ENCODE measurements around the gene RPS6KL1. TPM values are rescaled to one million over a fixed set of nuclear protein-coding genes. Genes with fewer than 3 reads are reported as not detected.

RPS6KL1 gene
- total RNA-seq, 2 donors from 2014 or later = 4.6 to 6.7 TPM

DNA sequence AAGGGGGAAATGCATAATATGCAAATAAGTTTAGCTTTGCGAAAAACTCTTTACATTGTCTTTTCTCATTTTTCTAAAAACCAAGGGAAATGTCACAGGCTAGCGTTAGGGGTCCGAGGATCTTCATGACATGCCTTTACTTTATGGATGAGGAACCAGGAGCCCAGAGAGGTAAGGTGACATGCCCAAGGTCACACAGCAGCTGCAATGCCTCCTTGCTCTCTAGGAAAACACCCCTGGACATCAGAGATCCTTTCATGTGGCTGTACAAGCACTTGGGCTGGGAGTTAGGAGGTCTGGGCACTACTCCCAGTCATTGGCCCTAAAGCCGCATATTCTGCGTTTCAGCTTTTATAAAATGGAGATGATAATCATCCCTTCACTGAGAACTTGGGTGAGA, 47.9 kb downstream of the RPS6KL1 start:
- H3K27ac Mint-ChIP-seq = no peak overlapping the region
- no peaks in the 10 kb centered on the region for H3K9me3 Mint-ChIP-seq
- H3K4me3 Mint-ChIP-seq = peak overlapping the region; percentile 43 to 73
- H3K4me1 Mint-ChIP-seq (ENCODE audit: low read depth) = peaks cover 32% of the 10 kb centered on the region
- H3K36me3 Mint-ChIP-seq (ENCODE audit: insufficient read depth in 2 of 2) = no peaks in the 10 kb centered on the region
- ATAC-seq (replicated peaks in 1 of 2) = no peak
- H3K27me3 Mint-ChIP-seq (ENCODE audit: low read depth) = no peaks in the 10 kb centered on the region
- no peak for DNase-seq

DNA sequence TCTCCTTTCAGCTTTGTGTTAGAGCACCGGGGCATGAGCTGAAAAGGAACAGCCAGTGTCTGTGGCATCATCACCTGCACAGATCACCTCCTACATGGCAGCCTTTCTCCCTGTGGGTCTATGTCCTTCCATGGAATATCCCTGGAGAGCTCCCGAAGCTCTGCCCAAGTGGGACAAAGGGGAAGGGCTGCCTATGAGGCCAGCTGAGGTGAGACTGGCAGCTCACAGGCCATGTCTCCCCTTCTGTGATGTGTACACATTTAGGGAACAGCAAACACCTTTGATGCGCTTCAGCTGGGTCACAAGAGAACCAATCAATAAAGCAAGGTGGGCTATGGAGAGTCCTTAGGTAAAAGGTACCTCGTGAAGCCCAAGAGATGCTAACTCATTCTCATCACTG, 51.2 kb downstream of the RPS6KL1 start:
- ATAC-seq (replicated peaks in 1 of 2) = no peak

DNA sequence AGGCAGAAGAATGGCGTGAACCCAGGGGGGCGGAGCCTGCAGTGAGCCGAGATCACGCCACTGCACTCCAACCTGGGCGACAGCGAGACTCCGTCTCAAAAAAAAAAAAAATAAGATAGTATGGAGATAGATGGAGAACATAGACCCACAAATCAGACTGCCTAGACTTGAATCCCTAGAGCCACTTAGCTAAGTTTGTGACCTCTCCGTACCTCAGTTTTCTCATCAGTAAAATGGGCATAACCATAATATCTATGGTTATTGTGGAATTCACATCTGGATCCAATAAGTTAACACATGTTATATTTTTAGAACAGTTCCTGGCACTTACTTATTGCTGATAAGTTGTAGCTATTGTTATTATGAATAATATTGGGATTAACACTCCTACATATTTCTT, 54.3 kb downstream of the RPS6KL1 start:
- peaks cover 24% of the 10 kb centered on the region for H3K4me1 Mint-ChIP-seq (ENCODE audit: low read depth)
- DNase-seq = no peak
- no peaks in the 10 kb centered on the region for H3K36me3 Mint-ChIP-seq (ENCODE audit: insufficient read depth in 2 of 2)
- H3K4me3 Mint-ChIP-seq = no peak overlapping the region
- ATAC-seq (replicated peaks in 1 of 2) = no peak
- no peak overlapping the region for H3K27ac Mint-ChIP-seq
- H3K27me3 Mint-ChIP-seq (ENCODE audit: low read depth) = no peaks in the 10 kb centered on the region
- H3K9me3 Mint-ChIP-seq = no peaks in the 10 kb centered on the region

More for the DNA sequence above, 51.2 kb downstream of the RPS6KL1 start:
- Mint-ChIP-seq H3K4me3 (no peak overlapping the region), H3K9me3 (no peaks in the 10 kb centered on the region), H3K27ac (no peak overlapping the region), H3K4me1 (ENCODE audit: low read depth) (peaks cover 33% of the 10 kb centered on the region), H3K27me3 (ENCODE audit: low read depth) (no peaks in the 10 kb centered on the region), H3K36me3 (ENCODE audit: insufficient read depth in 2 of 2) (no peaks in the 10 kb centered on the region)
- DNase-seq = no peak

DNA sequence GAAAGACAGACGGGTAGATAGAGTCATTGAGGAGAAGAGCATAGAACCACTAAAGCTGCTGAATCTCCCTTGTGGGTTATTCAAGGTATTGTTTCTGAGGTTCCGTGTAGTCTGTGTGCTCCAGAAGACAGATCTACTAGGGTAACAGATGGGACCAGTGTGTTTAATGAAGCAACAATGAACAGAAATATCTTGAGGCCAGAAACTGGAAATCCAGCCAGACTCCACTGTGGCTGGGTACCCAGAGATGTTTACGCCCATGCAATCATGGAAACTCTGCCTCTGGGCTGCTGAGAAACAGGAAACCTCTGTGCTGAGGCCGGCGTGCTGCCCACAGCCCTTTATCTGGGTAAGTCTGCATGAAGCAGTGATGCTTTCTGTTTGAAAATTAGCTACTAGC, 55.4 kb downstream of the RPS6KL1 start:
- Mint-ChIP-seq H3K36me3 (ENCODE audit: insufficient read depth in 2 of 2) (no peaks in the 10 kb centered on the region), H3K27me3 (ENCODE audit: low read depth) (no peaks in the 10 kb centered on the region), H3K4me1 (ENCODE audit: low read depth) (peaks cover 24% of the 10 kb centered on the region), H3K4me3 (peak overlapping the region; percentile 25 to 47), H3K27ac (peak overlapping the region; percentile 35), H3K9me3 (no peaks in the 10 kb centered on the region)
- DNase-seq = peak; percentile 60 to 63
- ATAC-seq (replicated peaks in 1 of 2) = peak; percentile 93 to 98

DNA sequence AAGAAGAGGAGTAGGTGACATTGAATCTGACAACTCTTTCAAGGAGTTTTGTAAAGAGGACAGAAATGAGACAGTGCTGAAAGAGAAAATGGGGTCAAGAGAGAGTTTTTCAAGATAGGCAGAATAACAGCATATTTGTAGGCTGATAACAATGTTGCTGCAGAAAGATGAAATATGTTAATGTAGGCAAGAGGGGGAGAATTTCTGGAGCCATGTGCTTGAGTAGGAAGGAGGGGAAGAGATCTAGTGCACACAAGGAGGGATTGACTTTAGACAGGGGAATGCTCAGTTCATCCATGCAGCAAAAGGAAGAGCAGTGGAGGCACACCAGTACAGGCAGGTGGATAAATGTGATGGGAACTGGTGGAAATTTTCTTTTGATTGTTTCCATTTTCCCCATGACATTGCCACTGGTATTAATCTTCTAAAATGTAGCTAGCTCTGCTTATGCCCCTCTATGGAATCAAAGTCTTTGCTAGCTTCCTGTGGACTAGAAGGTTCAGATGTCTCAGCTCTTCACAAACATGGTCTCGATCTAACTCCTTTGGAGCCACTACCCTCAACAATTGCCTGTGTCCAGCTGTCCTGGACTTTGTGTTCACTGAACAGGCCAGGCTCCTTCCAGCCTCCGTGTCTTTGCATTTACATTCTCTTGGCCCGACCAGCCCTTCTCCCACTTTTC, 56.2 kb downstream of the RPS6KL1 start:
- Mint-ChIP-seq H3K4me3 (peak overlapping the region; percentile 25 to 47), H3K36me3 (ENCODE audit: insufficient read depth in 2 of 2) (no peaks in the 10 kb centered on the region), H3K27ac (no peak overlapping the region), H3K9me3 (no peaks in the 10 kb centered on the region), H3K4me1 (ENCODE audit: low read depth) (peaks cover 24% of the 10 kb centered on the region), H3K27me3 (ENCODE audit: low read depth) (no peaks in the 10 kb centered on the region)
- ATAC-seq (replicated peaks in 1 of 2) (no peak), DNase-seq (no peak)

DNA sequence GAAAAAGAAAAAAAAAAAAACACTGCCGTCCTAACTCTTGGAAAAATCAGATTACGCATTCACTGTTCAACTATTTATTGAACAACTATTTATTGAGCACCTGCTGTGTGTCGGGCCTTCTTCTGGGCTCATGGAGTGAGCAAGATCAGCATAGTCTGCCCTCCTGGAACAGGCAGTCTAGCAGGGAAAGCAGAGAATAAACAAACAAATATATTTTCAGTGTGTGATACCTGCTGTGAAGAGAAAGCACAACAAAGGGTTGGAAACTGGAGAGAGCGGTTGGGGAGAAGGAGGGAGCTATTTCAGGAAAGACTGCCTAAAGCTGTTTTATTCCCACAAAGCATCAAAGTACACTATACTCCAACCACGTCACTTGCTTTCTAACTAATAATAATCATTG, 57.9 kb downstream of the RPS6KL1 start:
- Mint-ChIP-seq H3K4me1 (ENCODE audit: low read depth) (peaks cover 33% of the 10 kb centered on the region), H3K4me3 (no peak overlapping the region), H3K27me3 (ENCODE audit: low read depth) (no peaks in the 10 kb centered on the region), H3K36me3 (ENCODE audit: insufficient read depth in 2 of 2) (no peaks in the 10 kb centered on the region), H3K27ac (no peak overlapping the region), H3K9me3 (no peaks in the 10 kb centered on the region)
- ATAC-seq (replicated peaks in 1 of 2) (no peak), DNase-seq (no peak)

DNA sequence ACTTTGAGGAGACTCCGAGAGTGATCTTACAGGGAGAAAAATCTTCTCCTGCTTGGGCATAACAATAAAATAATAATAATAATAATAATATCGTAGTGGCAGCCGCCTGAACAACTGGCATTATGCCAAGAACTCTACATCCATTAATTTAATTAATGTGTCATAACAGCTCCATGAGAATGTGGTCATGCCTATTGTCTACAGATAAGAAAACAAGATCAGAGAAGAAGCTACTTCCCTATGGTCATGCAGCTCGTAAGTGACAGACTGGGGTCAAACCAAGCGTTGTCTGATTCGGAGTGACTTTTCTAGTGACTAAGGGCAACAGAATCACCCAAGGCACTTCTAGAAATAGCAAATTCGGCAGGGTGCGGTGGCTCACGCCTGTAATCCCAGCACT, 58.9 kb downstream of the RPS6KL1 start:
- DNase-seq = no peak
- H3K27ac Mint-ChIP-seq = no peak overlapping the region
- no peaks in the 10 kb centered on the region for H3K27me3 Mint-ChIP-seq (ENCODE audit: low read depth)
- H3K4me1 Mint-ChIP-seq (ENCODE audit: low read depth) = peaks cover 33% of the 10 kb centered on the region
- H3K9me3 Mint-ChIP-seq = no peaks in the 10 kb centered on the region
- H3K36me3 Mint-ChIP-seq (ENCODE audit: insufficient read depth in 2 of 2) = no peaks in the 10 kb centered on the region
- H3K4me3 Mint-ChIP-seq = no peak overlapping the region
- no peak for ATAC-seq (replicated peaks in 1 of 2)

DNA sequence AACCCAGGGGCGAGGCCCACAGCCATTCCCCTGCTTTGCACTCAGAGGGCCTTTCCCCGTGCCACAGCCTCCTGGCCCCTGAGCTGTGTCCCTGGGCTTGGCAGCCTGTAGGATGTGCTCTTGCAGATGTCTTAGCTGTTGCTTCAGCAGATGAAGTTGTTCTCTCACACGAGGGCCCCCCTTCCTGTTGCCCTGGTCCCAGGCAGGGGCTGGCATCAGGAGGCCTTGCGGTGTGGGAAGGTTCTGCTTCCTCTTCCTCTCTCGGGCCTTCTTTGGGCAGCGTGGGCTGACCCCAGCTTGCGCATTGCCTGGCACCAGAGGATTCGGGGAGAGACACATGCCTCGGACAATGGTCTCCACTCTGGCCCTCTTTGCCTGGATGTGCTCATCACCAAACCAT, 59.8 kb downstream of the RPS6KL1 start:
- ATAC-seq (replicated peaks in 1 of 2) = no peak
- H3K9me3 Mint-ChIP-seq = no peaks in the 10 kb centered on the region
- peaks cover 31% of the 10 kb centered on the region for H3K4me1 Mint-ChIP-seq (ENCODE audit: low read depth)
- DNase-seq = no peak
- H3K36me3 Mint-ChIP-seq (ENCODE audit: insufficient read depth in 2 of 2) = no peaks in the 10 kb centered on the region
- no peak overlapping the region for H3K4me3 Mint-ChIP-seq
- no peaks in the 10 kb centered on the region for H3K27me3 Mint-ChIP-seq (ENCODE audit: low read depth)
- no peak overlapping the region for H3K27ac Mint-ChIP-seq

DNA sequence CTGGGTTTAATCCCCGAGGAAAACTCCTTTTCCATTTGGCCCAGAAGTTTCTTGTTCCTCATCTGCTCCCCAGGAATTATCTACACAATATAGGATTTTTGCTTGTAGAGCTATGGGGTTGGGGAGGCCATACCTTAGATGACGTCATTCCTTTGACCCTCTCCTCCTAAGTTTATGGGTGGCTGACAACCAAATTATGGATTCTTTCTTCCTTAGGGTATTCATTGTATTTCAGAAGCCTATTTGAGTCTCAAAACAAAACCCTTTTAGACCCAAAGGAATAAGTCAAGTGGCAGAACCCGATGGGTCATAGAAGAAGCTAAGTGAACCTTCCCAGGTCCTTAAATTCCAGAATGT, 61.3 kb downstream of the RPS6KL1 start:
- Mint-ChIP-seq H3K36me3 (ENCODE audit: insufficient read depth in 2 of 2) (no peaks in the 10 kb centered on the region), H3K27me3 (ENCODE audit: low read depth) (no peaks in the 10 kb centered on the region), H3K27ac (no peak overlapping the region), H3K4me3 (no peak overlapping the region), H3K4me1 (ENCODE audit: low read depth) (peaks cover 16% of the 10 kb centered on the region), H3K9me3 (no peaks in the 10 kb centered on the region)
- no peak for DNase-seq
- ATAC-seq (replicated peaks in 1 of 2) = no peak

DNA sequence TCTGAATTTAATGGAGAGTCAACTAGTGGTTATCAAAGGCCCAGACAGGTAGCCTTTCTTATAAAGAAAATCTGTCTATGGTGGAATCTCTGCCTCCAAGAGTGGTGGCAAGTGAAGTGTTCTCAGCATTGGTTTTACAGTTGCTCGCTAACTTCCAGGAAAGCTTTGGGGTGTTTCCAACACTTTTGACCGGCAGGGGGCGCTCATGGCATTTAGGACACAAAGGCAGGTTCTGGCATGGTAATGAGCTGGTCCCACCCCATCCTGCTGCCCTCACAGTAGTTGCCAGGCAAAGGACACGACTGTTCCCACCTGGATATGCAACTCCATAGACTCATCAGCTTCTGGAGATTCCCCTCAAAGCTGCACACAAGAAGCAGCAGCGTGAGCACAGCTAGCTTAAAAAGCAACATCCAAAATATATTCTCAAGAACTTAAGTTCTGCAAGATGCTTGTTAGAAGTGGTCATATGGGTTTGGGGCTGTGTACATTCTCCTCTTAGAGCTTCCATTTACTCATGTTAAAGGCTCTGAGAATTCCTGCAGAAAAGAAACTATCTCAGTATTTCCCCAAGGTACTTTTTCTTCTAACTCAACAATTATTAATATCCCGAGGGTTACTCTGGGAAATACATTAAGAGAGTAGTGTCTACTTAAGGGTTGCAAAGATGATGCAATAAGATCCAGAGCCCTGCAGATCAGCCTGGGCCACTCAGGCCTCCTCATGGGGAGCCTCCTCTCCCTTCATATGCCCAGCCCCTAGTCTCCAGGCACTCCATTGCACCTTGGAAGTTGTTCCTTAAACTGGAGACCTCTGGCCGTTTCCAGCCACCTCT, 61.9 kb downstream of the RPS6KL1 start:
- DNase-seq = peak; percentile 88 to 92
- peaks cover 10% of the 10 kb centered on the region for H3K4me1 Mint-ChIP-seq (ENCODE audit: low read depth)
- no peaks in the 10 kb centered on the region for H3K27me3 Mint-ChIP-seq (ENCODE audit: low read depth)
- peak; percentile 73 to 88 for ATAC-seq (replicated peaks in 1 of 2)
- no peak overlapping the region for H3K4me3 Mint-ChIP-seq
- no peaks in the 10 kb centered on the region for H3K9me3 Mint-ChIP-seq
- no peak overlapping the region for H3K27ac Mint-ChIP-seq
- no peaks in the 10 kb centered on the region for H3K36me3 Mint-ChIP-seq (ENCODE audit: insufficient read depth in 2 of 2)

DNA sequence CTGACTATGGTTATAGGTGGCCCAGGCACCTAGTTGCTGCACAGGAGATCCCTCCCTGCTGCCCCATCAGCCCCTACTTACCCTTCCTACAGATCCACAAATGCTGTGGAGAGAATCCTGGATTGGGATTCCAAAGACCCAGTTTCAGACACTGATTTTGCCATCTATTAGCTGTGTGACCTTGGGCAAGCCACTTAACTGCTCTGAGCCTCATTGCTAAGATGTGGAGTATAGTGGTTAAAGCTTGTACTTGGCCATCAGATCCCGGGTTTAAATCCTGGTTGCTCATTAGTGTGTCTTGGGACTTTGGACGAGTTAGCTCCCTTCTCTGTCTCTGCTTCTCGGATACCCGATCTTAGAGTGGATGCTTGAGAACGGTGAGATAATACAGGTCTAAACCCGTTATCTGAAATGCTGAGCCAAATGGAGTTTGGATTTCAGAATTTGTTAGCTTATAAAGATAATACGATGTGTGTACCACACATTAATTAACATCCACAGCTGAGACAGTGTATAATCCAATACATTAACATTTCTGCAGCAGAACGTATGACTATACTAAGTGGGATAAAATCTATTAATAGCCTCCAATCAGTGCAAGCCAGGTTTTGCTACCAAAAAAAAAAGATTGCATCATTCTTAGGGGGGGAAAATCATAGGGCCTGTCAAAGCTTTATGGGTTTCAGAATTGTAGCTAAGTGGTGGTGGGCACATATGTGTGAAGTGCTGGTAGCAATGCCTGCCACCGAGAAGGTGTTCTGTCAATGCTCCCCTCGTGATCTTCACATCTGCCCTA, 63.1 kb downstream of the RPS6KL1 start:
- ATAC-seq (replicated peaks in 1 of 2) (no peak), DNase-seq (no peak)
- Mint-ChIP-seq H3K27ac (no peak overlapping the region), H3K4me3 (no peak overlapping the region), H3K27me3 (ENCODE audit: low read depth) (no peaks in the 10 kb centered on the region), H3K9me3 (no peaks in the 10 kb centered on the region), H3K4me1 (ENCODE audit: low read depth) (peaks cover 9% of the 10 kb centered on the region), H3K36me3 (ENCODE audit: insufficient read depth in 2 of 2) (no peaks in the 10 kb centered on the region)

DNA sequence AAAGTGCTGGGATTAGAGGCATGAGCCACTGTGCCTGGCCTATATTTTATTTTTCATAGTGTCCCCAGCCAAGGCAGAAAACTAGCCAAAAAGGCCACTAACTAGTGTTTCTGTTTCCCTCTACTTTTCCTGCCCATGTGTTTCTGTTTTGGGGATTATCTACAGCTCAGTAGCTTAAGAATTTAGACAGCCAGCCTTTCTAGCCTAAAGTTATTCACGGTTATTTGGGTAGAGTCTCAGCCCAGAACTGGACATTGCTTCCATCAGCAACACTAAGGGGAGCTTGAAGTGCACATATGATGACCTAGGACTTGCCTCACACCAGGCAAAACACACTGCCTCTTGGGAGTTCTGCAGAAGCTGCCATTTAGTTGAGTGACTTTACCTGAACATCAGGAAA, 65.0 kb downstream of the RPS6KL1 start:
- H3K9me3 Mint-ChIP-seq = no peaks in the 10 kb centered on the region
- H3K4me3 Mint-ChIP-seq = no peak overlapping the region
- H3K27me3 Mint-ChIP-seq (ENCODE audit: low read depth) = no peaks in the 10 kb centered on the region

DNA sequence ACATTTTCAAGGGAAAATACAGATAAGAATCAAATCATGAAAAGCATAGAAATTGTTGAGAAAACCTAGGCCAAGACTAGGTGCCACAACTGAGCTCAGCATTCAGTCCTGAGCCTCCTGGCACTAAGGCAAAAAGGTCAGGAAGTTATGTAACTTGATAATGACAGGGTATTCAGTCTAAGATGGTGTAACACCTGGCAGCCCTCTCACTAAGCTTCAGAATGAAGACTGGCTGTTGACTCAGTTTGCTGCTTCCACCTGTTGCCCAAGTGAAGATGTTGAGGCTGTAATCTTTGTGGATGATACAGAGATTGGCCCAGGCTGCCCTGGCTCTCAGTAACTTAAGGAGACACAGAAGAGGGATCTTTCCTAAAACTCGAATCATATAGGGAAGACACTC, 66.7 kb downstream of the RPS6KL1 start:
- Mint-ChIP-seq H3K27ac (no peak overlapping the region), H3K4me1 (ENCODE audit: low read depth) (peaks cover 21% of the 10 kb centered on the region), H3K9me3 (no peaks in the 10 kb centered on the region), H3K4me3 (no peak overlapping the region), H3K27me3 (ENCODE audit: low read depth) (no peaks in the 10 kb centered on the region), H3K36me3 (ENCODE audit: insufficient read depth in 2 of 2) (no peaks in the 10 kb centered on the region)
- DNase-seq (no peak), ATAC-seq (replicated peaks in 1 of 2) (no peak)

More for the DNA sequence above, 65.0 kb downstream of the RPS6KL1 start:
- Mint-ChIP-seq H3K27ac (no peak overlapping the region), H3K36me3 (ENCODE audit: insufficient read depth in 2 of 2) (no peaks in the 10 kb centered on the region), H3K4me1 (ENCODE audit: low read depth) (peaks cover 12% of the 10 kb centered on the region)
- DNase-seq (no peak), ATAC-seq (replicated peaks in 1 of 2) (no peak)

Data from activated T-cell treated with anti-CD3 and anti-CD28 coated beads, Interleukin-2, amount 50 U/mL, for 72 hours (primary cell).